ENCODE measurements around the gene STXBP6.

Gene STXBP6

DNA sequence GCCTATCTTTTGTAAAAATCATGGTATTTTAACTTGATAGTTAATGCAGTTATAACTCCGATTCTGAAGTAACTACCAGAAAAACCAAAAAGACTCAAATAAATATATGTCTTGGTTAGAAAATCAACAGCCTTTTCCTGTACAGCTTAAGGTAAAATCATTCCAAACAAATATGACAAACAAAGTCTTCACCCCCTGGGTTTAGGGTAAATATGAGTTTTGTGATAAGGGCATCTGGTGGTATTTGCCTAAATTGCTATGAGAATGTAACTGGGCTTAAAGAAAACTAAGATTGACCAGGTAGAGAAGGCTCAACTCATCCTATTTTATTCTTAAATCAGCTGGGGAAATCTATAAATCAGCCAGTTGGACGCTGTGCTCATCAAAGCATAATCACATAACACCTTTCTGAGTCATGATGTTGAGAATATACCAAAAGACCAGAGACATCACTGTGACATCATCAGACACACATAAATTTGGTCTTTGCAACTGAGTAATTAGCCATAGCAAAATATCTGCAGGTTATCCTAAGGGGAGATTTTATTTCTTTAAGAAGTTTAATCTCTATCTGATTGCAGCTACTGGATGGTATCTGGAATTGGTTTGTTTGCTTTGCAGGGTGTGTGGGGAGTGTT, 133.9 kb downstream of the STXBP6 start:
- DNase-seq (ENCODE audit: low read depth), result no peak

DNA sequence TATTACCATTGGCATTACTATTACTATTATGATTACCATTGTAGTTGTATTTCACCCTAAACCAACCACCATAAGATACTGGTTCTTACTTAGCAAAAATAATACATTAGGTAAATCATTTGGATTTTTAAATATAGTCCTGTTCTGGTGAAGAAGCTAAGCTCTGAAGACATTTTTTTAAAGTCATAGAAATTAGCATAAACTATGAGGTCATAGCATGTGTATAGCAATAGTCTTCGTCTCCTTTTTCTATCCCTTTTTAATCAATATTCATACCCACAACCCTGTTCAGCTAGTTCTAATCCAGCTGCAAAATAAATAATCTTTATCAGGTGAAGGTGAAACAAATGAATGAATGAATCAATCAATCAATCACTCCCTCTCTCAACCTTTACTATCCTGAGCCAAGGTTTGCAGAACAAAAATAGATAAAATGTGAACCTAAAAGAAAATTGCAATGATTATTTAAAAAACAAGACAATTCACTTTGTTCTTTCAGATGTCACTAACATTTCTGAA, 134.5 kb downstream of the STXBP6 start:
- no peak for DNase-seq (ENCODE audit: low read depth)

DNA sequence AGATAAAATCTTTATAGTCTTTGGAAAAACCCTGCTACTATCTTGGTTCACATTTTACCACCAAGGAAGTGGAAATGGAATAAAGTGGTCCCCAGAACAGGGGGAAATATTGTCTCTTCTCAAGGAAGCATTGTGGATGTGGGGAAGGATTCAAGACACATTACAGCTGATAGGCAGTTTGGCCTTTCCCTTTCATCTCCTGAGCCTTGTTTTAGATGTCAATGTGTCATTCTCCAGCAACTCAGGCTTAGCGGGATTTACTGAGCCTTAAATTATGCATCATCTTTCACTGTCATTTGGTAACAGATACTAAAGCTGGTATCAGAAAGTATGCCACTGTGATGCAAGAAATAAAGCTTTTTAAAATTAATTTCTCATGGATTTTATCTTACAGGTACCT, 136.2 kb downstream of the STXBP6 start:
- DNase-seq (ENCODE audit: low read depth), result no peak

DNA sequence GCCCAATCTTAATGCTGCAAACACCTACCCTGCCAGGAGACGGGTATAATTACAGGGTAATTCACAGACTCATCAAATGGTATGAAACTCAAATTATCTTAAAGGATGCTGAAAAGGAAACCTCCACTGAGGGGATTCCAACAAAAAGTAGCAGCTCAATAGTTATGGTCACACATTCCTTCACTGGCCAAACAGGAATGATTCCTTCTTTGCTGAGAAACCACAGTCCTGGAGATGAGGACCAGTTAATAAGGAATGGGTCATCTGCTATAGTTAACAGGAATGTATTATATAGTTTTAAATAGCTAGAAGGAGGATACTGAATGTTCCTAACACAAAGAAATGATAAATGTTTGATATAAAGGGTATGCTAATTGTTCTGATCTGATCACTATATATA, 136.9 kb downstream of the STXBP6 start:
- DNase-seq (ENCODE audit: low read depth), result no peak

DNA sequence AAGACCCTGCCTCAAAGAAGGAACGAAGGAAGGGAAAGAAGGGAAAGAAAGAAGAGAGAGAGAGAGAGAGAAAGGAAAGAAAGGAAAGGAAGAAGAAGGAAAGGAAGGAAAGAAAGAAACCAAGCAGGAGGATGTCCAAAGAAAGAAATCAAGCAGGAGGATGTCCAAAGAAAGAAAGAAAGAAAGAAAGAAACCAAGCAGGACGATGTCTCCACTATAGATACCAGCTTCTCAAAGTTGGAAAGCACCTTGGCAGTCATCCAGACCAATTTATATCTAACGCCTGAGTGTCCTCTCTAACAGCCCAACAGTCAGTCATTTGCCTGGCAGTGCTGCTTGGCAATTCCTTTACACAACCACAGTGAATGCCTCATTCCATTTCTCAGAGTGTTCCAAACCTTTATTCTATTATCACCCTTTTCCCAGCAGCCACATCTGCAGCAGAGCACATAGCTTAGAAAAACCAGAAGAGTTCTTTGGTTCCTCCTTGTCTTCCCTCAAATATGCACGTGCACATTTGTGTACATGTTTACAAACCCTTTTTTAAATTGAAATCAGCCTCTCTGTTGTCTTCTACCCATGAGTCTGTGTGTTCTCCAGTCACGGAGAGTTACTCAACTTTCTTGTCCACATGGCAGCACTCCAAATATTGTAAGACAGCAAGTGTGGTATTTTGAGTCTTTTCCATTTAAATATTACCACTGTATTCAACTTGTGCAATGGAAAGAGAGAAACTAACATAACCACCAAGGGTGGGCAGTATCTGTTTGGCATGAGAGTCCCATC, 138.4 kb downstream of the STXBP6 start:
- peak; percentile 91 for DNase-seq (ENCODE audit: low read depth)

DNA sequence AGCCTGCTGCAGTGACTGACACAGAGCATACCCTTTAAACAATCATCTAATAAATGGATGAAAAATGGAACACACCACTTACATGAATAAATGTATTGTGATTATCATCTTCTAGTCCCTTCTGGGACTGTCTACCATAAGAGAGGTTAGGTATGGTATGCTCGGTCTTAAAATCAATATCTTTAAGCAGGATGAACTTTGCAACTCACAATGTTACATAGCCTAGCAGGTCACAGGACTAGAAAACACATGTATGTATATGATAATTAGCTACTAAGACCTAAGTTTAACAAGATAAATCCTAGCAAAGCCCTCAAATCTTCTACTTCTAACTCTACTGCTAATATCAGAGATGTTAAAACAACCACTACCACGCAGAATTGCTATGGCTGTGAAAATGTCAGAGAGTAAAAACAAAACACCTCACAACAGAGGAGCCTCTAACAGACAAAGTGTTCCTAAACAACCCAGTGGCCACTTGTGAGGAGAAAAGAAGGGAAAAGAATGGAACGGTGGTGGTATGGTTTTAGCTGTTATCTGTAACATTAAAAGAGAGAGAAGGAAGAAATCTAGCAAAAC, 139.4 kb downstream of the STXBP6 start:
- no peak for DNase-seq (ENCODE audit: low read depth)

DNA sequence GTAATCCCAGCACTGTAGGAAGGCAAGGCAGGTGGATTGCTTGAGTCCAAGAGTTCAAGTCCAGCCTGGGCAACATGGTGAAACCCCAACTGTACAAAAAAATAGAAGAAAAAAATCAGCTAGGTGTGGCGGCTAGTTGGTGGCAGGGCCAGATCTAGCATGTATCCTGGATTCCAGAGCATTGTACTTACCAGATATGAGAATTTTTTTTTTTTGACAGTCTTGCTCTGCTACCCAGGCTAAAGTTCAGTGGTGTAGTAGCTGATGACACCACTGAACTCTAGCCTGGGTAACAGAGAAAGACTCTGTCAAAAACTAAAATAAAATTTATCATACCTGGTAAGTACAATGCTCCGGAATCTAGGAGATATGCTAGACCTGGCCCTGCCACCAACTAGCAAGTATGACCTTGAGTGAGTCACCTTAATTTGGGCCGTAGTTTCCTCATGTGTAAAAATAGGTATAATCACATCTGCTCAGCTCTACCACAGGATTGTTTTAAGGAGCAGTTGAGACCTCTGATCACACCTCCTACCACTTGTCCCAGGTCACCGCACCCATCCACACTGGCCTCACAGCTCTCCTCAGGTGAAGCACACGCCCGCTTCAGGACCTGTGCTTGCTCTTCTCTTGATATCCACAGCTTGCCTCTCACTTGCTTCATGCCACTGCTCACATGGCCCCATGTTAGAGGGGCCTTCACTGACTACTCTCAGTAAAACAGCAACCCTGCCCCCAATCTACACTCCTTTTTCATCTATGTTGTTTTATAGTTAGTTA, 140.2 kb downstream of the STXBP6 start:
- no peak for DNase-seq (ENCODE audit: low read depth)

DNA sequence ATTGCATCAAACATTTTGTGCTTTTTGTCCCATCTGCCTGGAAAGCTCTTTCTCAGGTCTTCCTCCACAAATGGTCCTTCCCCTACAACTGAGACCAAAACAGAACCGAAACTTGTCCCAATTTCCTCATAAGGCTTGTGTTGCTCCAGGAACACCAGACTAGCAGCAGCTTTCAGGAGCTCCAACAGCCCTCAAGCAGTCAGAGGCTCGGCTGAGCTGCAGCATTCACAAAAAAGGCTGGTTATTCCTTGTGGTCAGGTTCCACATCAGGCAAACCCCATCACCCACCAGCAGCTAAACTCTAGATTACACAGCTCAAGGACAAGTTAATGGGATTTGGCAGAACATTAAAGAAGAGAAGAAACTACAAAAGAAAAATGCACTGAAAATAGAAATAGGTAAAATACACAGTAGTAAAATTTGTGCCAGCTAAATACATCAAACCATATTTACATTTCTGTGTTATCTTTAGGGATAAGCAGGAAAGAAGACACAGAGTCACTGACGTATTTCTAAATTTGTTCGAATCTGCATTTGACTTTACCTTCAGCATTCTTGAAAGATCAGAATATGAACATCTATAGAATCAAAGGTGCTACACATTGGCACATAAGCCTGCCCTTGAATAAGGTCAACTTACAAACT, 141.2 kb downstream of the STXBP6 start:
- no peak for DNase-seq (ENCODE audit: low read depth)

DNA sequence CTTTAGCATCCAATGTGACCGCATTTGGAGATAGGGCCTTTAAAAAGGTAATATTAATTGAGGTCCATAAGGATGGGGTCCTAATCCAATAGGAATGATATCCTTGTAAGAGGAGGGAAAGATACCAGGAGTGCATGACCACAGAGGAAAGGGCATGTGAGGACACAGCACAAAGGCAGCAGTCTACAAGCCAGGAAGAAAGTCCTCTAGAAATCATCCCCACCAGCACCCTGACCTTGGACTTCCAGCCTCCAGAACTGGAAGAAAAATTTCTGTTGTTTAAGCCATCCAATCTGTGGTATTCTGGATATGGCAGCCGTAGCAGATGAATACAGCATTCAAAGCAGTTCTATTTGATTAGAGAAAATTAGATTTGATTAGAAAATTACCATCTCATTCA, 145.4 kb downstream of the STXBP6 start:
- no peak for DNase-seq (ENCODE audit: low read depth)

DNA sequence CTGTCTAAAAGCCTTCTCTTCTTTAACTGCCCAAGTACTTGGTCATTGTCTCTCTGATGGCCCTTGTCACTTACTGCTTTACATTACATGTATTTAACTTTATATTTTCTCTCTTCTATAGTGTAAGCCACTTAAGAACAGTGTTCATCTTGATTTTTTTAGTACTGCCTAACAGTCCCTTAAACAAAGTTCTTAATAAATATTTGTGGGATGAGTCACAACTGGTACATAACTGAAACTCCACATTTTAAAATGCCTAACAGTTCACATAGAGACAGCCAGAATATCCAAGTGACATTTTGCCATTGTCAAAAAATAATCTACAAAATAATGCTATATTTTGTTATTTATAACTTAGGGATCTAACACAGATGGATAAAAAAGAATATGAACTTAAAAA, 146.6 kb downstream of the STXBP6 start:
- peak; percentile 66 for DNase-seq (ENCODE audit: low read depth)

DNA sequence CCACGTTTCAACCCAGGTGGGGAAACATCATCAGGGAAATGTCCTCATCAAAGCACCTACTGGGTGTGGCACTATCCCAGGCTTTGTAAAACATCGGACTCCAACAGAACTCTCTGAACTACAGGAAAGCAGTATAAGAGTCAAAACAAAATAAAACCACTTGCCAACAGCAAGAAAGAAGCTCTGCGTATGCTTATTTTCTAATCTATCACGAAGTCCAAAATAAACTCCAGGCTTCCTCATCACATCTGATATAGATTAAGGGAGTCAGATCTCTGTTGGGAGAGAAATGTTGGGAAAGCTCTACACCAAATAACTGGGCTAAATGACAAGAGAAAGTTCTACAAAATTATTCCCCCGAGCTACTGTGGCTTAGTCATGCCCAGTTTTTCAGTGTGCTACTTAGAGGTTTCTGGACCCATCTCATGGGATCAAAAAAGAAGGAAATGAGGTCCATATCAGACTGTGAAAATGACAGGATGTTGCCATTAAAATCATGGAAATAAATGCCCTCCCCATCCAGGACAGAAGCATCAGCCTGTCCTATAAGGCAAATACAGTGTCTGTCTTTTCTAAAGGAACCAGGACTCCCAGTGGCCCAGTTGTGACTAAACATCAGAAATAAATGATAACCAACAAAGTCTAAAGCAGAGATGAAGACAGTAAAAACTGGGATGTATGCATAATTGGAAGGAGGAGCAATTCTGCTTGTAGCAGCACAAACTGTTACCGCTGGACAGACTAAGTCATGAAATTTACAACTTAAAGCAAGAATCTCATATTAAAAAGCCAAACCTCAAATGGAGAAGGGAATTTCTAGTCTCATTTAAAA, 149.5 kb downstream of the STXBP6 start:
- no peak for DNase-seq (ENCODE audit: low read depth)

DNA sequence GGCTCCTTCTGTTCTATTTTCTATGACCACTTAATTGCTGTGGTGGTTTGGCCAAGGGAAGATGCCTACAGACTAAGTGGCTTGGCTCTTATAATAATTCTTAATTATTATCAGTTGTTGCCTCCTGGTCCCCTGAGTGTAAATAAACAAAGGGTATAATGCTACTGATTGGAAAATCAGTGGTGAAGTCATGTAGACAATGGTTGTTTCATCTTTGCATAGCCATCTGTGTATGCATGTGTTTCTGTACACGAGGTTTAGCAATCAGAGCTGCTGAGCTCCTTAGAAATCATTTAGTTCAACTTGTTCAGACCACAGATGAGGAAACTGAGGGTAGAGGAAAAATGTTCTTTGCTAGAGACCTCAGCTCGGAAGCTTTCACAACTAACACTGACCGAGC, 152.2 kb downstream of the STXBP6 start:
- no peak for DNase-seq (ENCODE audit: low read depth)

DNA sequence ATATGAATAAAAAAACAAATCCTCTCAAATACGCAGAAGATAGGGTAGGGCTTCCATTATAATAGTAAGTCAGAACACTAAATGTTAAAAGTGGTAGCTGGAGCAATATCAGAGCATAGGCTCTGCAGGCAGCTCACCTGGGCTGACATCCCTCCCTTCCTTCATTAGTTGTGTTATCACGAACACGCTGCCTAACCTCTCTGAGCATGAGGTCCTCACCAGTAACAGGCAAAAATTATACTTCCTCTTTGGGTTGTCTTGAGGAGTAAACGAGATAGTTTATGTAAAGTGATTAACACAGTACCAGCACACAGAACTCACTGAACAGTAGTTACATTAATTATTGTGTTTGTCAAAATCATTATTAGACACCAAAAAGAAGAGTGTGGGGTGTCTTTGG, 154.3 kb downstream of the STXBP6 start:
- DNase-seq (ENCODE audit: low read depth), result no peak

DNA sequence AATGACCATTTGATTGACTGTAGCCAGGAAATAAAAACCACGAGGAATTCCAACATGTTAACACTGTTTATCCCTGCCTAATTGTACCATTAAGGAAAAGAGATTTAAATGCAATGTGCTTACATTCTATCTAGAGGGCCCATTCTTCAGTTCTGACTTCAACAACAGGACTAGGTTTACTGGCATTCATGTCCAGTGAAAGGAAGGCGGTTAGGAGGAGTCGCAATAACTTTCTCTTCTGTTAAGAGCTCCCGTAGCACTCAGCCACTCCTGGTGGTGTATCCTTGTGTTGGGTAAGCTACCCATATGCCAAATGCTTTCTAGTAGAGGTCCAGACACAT, 154.7 kb downstream of the STXBP6 start:
- no peak for DNase-seq (ENCODE audit: low read depth)

DNA sequence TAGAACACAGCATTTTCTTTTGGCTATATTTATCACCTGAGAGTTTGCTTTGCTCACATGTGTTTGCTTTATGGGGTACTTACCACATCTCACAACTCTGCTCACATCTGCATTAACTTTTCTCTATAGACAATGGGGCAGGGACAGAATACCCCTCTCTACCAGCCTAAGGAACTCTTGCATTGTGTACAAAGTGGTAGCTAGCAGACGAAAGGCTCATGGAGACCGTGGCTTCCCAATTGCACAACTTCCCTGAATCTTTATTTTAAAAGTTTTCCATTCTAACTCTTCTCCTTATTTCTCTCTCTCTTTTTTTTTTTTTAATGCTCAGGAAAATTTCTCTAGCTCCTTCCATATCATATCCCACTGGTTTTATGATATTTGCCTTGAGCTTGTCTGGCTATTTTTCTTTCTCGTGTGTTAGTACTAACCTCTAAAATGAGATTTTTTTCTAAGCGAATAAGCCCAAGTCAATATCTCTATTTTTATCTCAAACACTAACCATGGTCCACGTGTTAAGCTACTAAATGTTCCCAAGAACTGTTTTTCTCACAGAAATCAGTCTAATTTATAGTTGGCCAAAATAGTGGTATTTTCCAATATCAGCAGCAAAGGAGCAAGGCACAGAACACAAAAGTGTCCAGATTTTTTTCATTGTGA, 155.2 kb downstream of the STXBP6 start:
- no peak for DNase-seq (ENCODE audit: low read depth)

DNA sequence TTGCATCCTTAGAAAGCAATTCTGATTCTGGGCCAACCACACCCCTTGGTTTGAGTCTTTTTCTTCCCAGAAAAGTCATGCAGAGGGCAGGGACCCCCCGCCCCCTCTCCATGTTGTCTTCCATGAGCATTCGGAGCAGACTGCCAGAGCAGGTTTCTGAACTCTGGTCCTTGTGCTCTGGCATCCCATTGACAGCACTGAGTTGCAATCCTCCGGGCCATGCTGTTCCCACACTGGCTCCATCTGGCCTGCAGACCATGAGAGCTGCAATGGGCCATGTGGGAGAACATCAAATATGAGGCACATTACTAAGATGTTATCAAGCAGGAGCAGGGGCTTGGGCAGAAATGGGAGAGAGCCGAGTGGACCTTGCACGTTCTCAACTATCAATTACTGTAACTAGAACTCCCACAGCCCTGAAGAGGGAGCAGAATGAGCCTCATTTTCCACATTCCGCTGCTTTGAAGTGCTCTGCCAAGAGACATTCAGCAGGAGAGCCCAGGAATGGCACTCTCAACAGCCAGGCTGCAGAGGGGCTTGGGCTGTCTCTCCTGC, 157.4 kb downstream of the STXBP6 start:
- DNase-seq (ENCODE audit: low read depth), result no peak

DNA sequence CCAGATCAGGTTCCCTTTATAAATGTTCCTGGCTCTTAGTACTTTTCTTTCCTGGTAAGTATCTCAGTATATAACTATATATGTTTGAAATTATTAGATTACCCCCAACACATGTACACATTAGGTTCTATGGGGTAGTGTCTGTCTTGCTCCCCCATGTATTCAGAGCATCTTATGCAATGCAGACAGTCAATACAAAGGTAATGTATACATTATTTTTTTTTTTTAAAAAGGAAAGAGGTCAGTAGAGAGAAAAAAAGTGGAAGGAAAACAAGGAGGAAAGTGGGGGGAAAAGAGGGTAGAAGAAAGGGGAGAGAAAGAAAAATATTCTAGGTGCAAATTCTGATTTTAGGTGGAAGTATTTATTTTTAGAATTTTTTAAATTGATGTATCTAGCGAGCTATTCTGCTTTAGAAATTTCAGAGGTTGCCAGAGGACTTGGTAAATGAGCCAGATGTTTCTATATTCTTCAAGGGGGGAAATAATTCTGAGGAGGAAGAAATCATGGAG, 157.9 kb downstream of the STXBP6 start:
- no peak for DNase-seq (ENCODE audit: low read depth)

DNA sequence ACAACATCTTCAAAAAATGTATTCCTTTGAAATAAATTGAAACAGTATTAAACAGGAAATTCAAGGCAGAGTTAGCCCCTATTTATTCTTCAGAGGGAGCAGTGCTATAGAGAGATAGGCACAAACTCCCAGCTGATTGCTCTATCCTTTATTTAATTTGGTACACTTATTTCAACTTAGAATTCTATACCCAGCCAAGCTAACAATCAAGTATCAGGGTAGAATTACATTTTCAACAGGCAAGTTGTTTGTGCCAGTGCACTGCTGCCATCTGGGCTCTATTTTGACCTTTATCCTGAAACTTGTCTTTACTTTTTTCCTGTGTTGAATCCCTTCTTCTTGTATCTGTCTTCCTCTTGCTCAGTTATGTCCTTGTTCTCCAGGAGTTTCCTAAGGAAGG, 159.2 kb downstream of the STXBP6 start:
- DNase-seq (ENCODE audit: low read depth), result no peak

DNA sequence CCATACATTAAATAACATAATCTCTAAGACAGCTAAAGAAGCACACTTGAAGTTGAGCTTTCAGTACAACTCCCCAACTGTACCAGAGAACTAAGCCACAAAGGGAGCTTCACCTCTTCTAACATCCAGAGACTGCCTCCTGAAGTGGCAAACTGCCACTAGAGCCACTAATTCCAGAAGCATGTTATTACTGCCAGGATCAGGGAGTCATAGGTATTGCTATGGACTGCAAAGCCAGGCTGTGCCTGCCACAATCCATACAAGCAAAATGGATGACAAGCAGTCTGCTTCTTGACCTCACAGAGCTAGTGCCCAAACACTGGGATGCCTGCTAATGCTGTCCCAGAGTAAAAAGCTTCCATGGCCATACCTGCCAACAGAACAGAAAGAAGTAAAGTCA, 160.1 kb downstream of the STXBP6 start:
- no peak for DNase-seq (ENCODE audit: low read depth)

DNA sequence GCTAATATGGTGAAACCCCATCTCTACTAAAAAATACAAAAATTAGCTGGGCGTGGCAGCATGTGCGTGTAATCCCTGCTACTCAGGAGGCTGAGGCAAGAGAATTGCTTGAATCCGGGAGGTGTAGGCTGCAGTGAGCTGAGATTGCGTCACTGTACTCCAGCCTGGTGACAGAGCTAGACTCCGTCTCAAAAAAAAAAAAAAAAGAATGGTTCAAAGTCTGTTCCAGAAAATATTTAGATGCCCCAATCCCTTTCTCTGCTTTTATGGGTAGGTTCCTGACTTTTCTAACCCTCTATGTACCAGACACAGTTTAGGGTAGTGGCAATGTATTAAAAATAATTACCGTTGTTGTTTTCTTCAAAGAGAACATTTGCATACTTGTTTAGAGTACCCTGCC, 161.4 kb downstream of the STXBP6 start:
- DNase-seq (ENCODE audit: low read depth), result no peak

Data from iris pigment epithelial cell (primary cell).